Keratinocyte (primary cell): Measurements from ENCODE around the gene RAB3IL1. TPM values are rescaled to one million over a fixed set of nuclear protein-coding genes. Genes with fewer than 3 reads are reported as not detected.

Experiments used
- DNase-seq: peaks from one replicate; pipeline ENCODE4 v3.0.0-alpha.2; 2011; ENCODE audit warnings: low read depth, missing footprints, low spot score
- FAIRE-seq: peaks from 2 replicates; lab custom pipeline; 2011; peaks lifted over from hg19 to GRCh38; lab: Jason Lieb, UNC
- H2AFZ ChIP-seq: 2 replicates; pipeline ENCODE4 v1.6.0; 2012; ENCODE audit warnings: low read length, control low read depth, inconsistent platforms; ENCODE audit not compliant: control insufficient read depth
- H3K27ac ChIP-seq: 2 replicates; pipeline ENCODE4 v1.5.1; 2011; ENCODE audit warnings: low read length; ENCODE audit not compliant: control insufficient read depth, insufficient read depth
- H3K27me3 ChIP-seq: 3 replicates; pipeline ENCODE4 v1.6.0; 2011; ENCODE audit warnings: low read length; ENCODE audit not compliant: control insufficient read depth, insufficient read depth; ENCODE audit errors: extremely low read depth
- H3K36me3 ChIP-seq, 2 experiments: 2 replicates in 1 of 2; 3 replicates in 1 of 2; pipeline ENCODE4 v1.5.1; 2011; ENCODE audit warnings: low read length in 2 of 2, mild to moderate bottlenecking in 1 of 2; ENCODE audit not compliant: control insufficient read depth in 2 of 2, insufficient read depth in 2 of 2; ENCODE audit errors: extremely low read depth in 1 of 2
- H3K4me1 ChIP-seq: 3 replicates; pipeline ENCODE4 v1.5.1; 2011; ENCODE audit warnings: low read length; ENCODE audit not compliant: control insufficient read depth, insufficient read depth; ENCODE audit errors: extremely low read depth
- H3K4me2 ChIP-seq: 3 replicates; pipeline ENCODE4 v1.6.0; 2011; ENCODE audit warnings: low read depth, low read length; ENCODE audit not compliant: control insufficient read depth, insufficient read depth; ENCODE audit errors: extremely low read depth
- H3K4me3 ChIP-seq, 3 experiments: fragments of 200-600 bp in 1 of 3; sonication (generic) in 1 of 3; 2 replicates in 2 of 3; 3 replicates in 1 of 3; pipeline ENCODE4 v1.5.1; 2011 to 2016; ENCODE audit warnings: low read length in 3 of 3, mild to moderate bottlenecking in 3 of 3, control low read depth in 2 of 3, inconsistent platforms in 1 of 3, low read depth in 1 of 3, mixed read lengths in 1 of 3, mixed run types in 1 of 3, moderate library complexity in 1 of 3; ENCODE audit not compliant: control insufficient read depth in 2 of 3, insufficient read depth in 2 of 3; ENCODE audit errors: extremely low read depth in 1 of 3
- H3K79me2 ChIP-seq: 2 replicates; pipeline ENCODE4 v1.6.0; 2012; ENCODE audit warnings: low read length; ENCODE audit not compliant: control insufficient read depth, insufficient read depth
- H3K9ac ChIP-seq: 3 replicates; pipeline ENCODE4 v1.6.0; 2011; ENCODE audit warnings: low read length; ENCODE audit not compliant: control insufficient read depth, insufficient read depth; ENCODE audit errors: extremely low read depth
- H3K9me1 ChIP-seq: 3 replicates; pipeline ENCODE4 v1.6.0; 2011; ENCODE audit warnings: low read length; ENCODE audit not compliant: control insufficient read depth, insufficient read depth; ENCODE audit errors: extremely low read depth
- H3K9me3 ChIP-seq: 2 replicates; pipeline ENCODE4 v1.5.1; 2012; ENCODE audit warnings: low read depth, low read length; ENCODE audit not compliant: control insufficient read depth
- H4K20me1 ChIP-seq: 3 replicates; pipeline ENCODE4 v1.6.0; 2011; ENCODE audit warnings: low read length; ENCODE audit not compliant: control insufficient read depth, insufficient read depth; ENCODE audit errors: extremely low read depth
- EZH2 ChIP-seq: IDR thresholded peaks from one replicate; pipeline ENCODE4 v1.6.1; 2012; ENCODE audit warnings: inconsistent platforms, mild to moderate bottlenecking, low read length, moderate library complexity
- dilution Hi-C: fragments of 300-500 bp; cut with MboI; formaldehyde crosslinking; loops from one replicate; pipeline ENCODE4 v1.7.0; 2020; ENCODE audit warnings: low sequenced_read_pairs; ENCODE audit not compliant: extremely low pct_ligation_motif_present
- polyA plus RNA-seq, 5 experiments: library from polyadenylated mRNA; depleted of rRNA in 3 of 5; stranded (reverse) in 3 of 5; stranded (forward) in 1 of 5; unstranded in 1 of 5; fragments of >200 nt; gene quantifications; 1 replicate in 1 of 5; 2 replicates in 3 of 5; 3 replicates in 1 of 5; pipeline versions ENCODE4 v1.2.1 to v1.2.3, GENCODE V29; 2011 to 2012; ENCODE audit warnings: missing spikeins in 2 of 5, low read depth in 1 of 5, low replicate concordance in 1 of 5
- TF ChIP-seq, protein P1 (sequence below), 3 experiments: IDR thresholded peaks in 1 of 3; conservative IDR thresholded peaks in 1 of 3; optimal IDR thresholded peaks in 1 of 3; 2 replicates in 2 of 3; 3 replicates in 1 of 3; pipeline versions ENCODE3 to v1.5.1; 2011; ENCODE audit warnings: low read length in 3 of 3, mild to moderate bottlenecking in 3 of 3, moderate library complexity in 2 of 3, control low read depth in 1 of 3, inconsistent platforms in 1 of 3; ENCODE audit not compliant: insufficient read depth in 2 of 3; ENCODE audit errors: extremely low read depth in 1 of 3

RAB3IL1 gene
- polyA plus RNA-seq, 1 donor (not counting 4 experiments of a cell fraction or from before 2014, with no cell fraction given): 0.31 TPM

DNA sequence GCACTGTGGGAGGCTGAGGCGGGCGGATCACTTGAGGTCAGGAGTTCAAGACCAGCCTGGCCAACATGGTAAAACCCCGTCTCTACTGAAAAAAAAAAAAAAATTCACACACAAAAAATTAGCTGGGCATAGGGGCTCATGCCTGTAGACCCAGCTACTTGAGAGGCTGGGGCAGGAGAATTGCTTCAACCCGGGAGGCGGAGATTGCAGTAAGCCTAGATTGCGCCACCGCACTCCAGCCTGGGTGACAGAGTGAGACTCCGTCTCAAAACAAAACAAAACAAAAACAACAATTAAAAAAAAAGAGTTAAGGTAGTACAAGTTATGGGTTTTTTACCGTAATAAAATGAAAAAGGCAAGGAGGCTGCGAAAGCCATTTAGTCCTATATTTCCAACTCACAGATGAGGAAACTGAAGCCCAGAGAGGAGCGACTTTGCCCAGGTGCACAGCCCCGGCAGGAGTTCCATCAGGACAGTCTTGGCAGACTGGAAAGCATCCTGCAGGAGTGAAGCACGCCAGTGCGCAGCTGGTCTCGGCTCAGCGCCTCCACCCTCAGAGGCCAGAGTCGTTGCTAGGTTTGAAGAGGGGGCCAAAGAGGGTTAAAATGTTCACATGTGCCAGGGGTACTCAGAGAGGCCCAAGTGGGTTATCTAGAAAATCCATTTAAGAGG is 22.2 kb downstream of the RAB3IL1 start:
- FAIRE-seq: no peak
- no peaks in the 10 kb centered on the region for H3K9me3 ChIP-seq
- no peaks in the 10 kb centered on the region for H3K36me3 ChIP-seq
- no peak for TF ChIP-seq EZH2
- TF ChIP-seq, protein P1, sequence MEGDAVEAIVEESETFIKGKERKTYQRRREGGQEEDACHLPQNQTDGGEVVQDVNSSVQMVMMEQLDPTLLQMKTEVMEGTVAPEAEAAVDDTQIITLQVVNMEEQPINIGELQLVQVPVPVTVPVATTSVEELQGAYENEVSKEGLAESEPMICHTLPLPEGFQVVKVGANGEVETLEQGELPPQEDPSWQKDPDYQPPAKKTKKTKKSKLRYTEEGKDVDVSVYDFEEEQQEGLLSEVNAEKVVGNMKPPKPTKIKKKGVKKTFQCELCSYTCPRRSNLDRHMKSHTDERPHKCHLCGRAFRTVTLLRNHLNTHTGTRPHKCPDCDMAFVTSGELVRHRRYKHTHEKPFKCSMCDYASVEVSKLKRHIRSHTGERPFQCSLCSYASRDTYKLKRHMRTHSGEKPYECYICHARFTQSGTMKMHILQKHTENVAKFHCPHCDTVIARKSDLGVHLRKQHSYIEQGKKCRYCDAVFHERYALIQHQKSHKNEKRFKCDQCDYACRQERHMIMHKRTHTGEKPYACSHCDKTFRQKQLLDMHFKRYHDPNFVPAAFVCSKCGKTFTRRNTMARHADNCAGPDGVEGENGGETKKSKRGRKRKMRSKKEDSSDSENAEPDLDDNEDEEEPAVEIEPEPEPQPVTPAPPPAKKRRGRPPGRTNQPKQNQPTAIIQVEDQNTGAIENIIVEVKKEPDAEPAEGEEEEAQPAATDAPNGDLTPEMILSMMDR (optimal IDR thresholded peaks at IDR 0.05 in 1 of 3, IDR thresholded peaks at IDR 0.05 in 1 of 3, conservative IDR thresholded peaks at IDR 0.05 in 1 of 3; ENCODE audit: extremely low read depth in 1 of 3, insufficient read depth in 2 of 3, low read length in 3 of 3): no peak
- H3K4me2 ChIP-seq: no peak overlapping the region
- H3K9ac ChIP-seq: no peak overlapping the region
- no peaks in the 10 kb centered on the region for H3K79me2 ChIP-seq
- no peak overlapping the region for H2AFZ ChIP-seq
- DNase-seq: no peak
- H3K9me1 ChIP-seq: no peaks in the 10 kb centered on the region
- H3K4me1 ChIP-seq: peaks cover 9% of the 10 kb centered on the region
- no peak overlapping the region for H3K4me3 ChIP-seq
- H4K20me1 ChIP-seq: no peaks in the 10 kb centered on the region
- H3K27ac ChIP-seq: no peak overlapping the region
- H3K27me3 ChIP-seq: peaks cover 4% of the 10 kb centered on the region
- dilution Hi-C loops: no loop called here

DNA sequence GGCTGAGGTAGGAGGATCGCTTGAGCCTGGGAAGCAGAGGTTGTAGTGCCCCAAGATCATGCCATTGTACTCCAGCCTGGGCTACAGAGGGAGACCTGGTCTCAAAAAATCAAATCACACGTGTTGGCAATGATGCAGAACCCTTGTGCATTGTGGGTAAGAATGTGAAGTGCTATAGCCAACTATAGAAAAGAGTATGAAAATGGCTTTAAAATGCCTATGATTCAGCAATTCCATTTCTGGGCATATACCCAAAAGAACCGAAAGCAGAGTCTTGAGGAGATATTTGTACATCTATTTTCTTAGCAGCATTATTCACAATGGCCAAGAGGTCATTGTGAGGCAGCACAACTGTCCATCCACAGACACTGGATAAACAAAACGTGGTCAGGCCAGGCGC is 23.4 kb downstream of the RAB3IL1 start:
- H3K9me3 ChIP-seq: no peaks in the 10 kb centered on the region
- FAIRE-seq (no peak), DNase-seq (no peak)
- H3K36me3 ChIP-seq: no peaks in the 10 kb centered on the region
- no peak for TF ChIP-seq EZH2
- TF ChIP-seq, protein P1 (optimal IDR thresholded peaks at IDR 0.05 in 1 of 3, IDR thresholded peaks at IDR 0.05 in 1 of 3, conservative IDR thresholded peaks at IDR 0.05 in 1 of 3; ENCODE audit: extremely low read depth in 1 of 3, insufficient read depth in 2 of 3, low read length in 3 of 3): no peak
- no peak overlapping the region for H3K4me2 ChIP-seq
- H3K79me2 ChIP-seq: no peaks in the 10 kb centered on the region
- H3K9ac ChIP-seq: no peak overlapping the region
- peaks cover 11% of the 10 kb centered on the region for H3K4me1 ChIP-seq
- no peak overlapping the region for H2AFZ ChIP-seq
- no peak overlapping the region for H3K4me3 ChIP-seq
- H4K20me1 ChIP-seq: no peaks in the 10 kb centered on the region
- peaks cover 4% of the 10 kb centered on the region for H3K27me3 ChIP-seq
- dilution Hi-C loops: no loop called here
- no peaks in the 10 kb centered on the region for H3K9me1 ChIP-seq
- H3K27ac ChIP-seq: no peak overlapping the region
